A549 treated with RU486 at 1 μM for 4 hours (cell line): Measurements from ENCODE around the gene OR7D4. TPM values are rescaled to one million over a fixed set of nuclear protein-coding genes. Genes with fewer than 3 reads are reported as not detected.

Experiments used
- total RNA-seq: library from RNA; stranded (reverse); fragments of 200-300 nt; extraction: Qiagen RNA extraction; gene quantifications from 5 replicates; pipeline ENCODE4 v1.2.3, GENCODE V29; 2022; ENCODE audit warnings: low read depth

Gene OR7D4
- total RNA-seq, result not detected in 5 replicates

DNA sequence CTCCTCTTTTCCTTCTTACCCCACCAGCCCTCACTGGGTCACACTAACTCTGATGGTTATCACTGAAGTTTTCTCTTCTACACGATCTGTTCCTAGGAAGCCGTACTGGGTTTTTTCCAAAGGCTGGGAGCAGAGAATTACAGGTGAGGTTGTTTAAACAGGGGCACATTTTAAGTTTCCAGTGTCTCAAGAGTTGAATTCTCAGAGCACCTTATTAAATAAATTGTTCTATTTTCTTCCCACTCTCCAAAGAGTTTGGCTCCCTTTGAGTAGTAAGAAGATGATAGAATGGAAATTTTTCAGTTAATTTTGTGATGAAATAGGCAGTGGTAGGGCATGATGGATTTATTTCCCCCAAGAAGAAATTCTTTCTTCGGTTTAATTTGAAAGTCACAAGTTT lies at the start of gene OR7D4:
Gene OR7D4 (minus strand): TSS at position 101 of the 400 bp plus-strand sequence. CDS start 4,752 bp downstream, outside the sequence.

DNA sequence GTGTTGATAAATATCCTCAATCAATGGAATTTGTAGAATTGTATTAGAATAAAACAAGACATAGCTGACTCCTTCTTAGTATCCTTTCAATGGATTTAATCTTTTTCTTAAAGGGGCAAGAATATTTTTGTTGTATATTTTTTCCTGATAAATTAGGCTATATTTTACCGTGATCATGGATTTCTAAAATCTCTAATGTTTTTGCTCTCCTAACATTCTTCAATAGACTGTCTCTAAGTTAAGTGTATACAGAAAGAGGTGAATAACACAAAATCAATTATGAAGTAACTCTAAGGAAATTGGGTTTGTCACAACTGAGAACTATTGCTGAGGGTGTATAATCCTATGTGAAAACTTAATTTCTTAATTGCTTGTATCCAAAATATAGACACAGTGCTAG lies 31.2 kb upstream of the OR7D4 start, which contains the start of gene OR7E24:
Gene OR7E24 (plus strand): TSS at position 301 of the 400 bp plus-strand sequence. CDS start 114 bp downstream, outside the sequence.

GRCh38 chr19:9178901-9179300 lies 40.5 kb downstream of the OR7D4 start, which contains the start of gene OR7D2:
Gene OR7D2, plus strand, starts transcription at chr19:9178979. Its CDS starts 6,803 bp downstream, at chr19:9185782.

Other genes with a start within 250 kb of the OR7D4 start
- gene MUC16, start 209.2 kb downstream of the OR7D4 start, total RNA-seq, result 0.02 to 0.06 TPM (median 0.03 TPM) in 4 of 5 replicates, not detected in the other
- gene OR1M1, start 132.5 kb downstream of the OR7D4 start, total RNA-seq, result not detected in 5 replicates
- not detected in 5 replicates for gene OR7G2, start 112.1 kb downstream of the OR7D4 start, total RNA-seq
- gene OR7G1, start 103.8 kb downstream of the OR7D4 start, total RNA-seq, result not detected in 5 replicates
- gene OR7G3, start 92.6 kb downstream of the OR7D4 start, total RNA-seq, result not detected in 5 replicates
- 17.9 to 20.8 TPM (median 18.8 TPM) in 5 replicates for gene ZNF317, start 79.2 kb downstream of the OR7D4 start, total RNA-seq
- not detected in 5 replicates for gene OR7D2, start 40.6 kb downstream of the OR7D4 start, total RNA-seq
- not detected in 5 replicates for gene OR7E24, start 31.3 kb upstream of the OR7D4 start, total RNA-seq
- 0.63 to 1.7 TPM (median 0.87 TPM) in 5 replicates for gene ZNF699, start 90.2 kb upstream of the OR7D4 start, total RNA-seq
- gene ZNF559, start 104.6 kb upstream of the OR7D4 start, total RNA-seq, result 3.5 to 6.0 TPM (median 4.9 TPM) in 5 replicates
- 0.38 to 0.66 TPM (median 0.54 TPM) in 5 replicates for gene ZNF177, start 143.4 kb upstream of the OR7D4 start, total RNA-seq
- gene ZNF266, start 216.0 kb upstream of the OR7D4 start, total RNA-seq, result 2.9 to 4.7 TPM (median 3.8 TPM) in 5 replicates